HG03378 (cell line): ENCODE data around the gene SLC2A4RG.

Source experiments
- ATAC-seq: cut with Tn5 transposase; IDR thresholded peaks from one replicate; pipeline ENCODE4 v1.9.1; 2021; ENCODE audit warnings: mild to moderate bottlenecking, moderate library complexity; ENCODE audit not compliant: unreplicated experiment

SLC2A4RG gene

GRCh38 chr20:63750807-63751470 lies 11.4 kb downstream of the SLC2A4RG start:
- no peak for ATAC-seq

- ATAC-seq, result no peak
Observed at GRCh38 chr20:63751471-63752271, 12.1 kb downstream of the SLC2A4RG start.

GRCh38 chr20:63752411-63753101 lies 13.0 kb downstream of the SLC2A4RG start:
- no peak for ATAC-seq

GRCh38 chr20:63753381-63753780 lies 13.8 kb downstream of the SLC2A4RG start:
- no peak for ATAC-seq

GRCh38 chr20:63754008-63754407 lies 14.4 kb downstream of the SLC2A4RG start:
- no peak for ATAC-seq

- no peak for ATAC-seq
Observed at GRCh38 chr20:63755933-63756647, 16.5 kb downstream of the SLC2A4RG start.

- ATAC-seq, result no peak
Observed at GRCh38 chr20:63756648-63756991, 17.0 kb downstream of the SLC2A4RG start.

- ATAC-seq, result no peak
Observed at GRCh38 chr20:63758152-63758551, 18.6 kb downstream of the SLC2A4RG start.

GRCh38 chr20:63759377-63759901 lies 19.9 kb downstream of the SLC2A4RG start:
- no peak for ATAC-seq

- no peak for ATAC-seq
Observed at GRCh38 chr20:63765082-63765873, 25.7 kb downstream of the SLC2A4RG start.

GRCh38 chr20:63765902-63766301 lies 26.3 kb downstream of the SLC2A4RG start:
- ATAC-seq, result no peak

GRCh38 chr20:63766695-63767426 lies 27.3 kb downstream of the SLC2A4RG start:
- no peak for ATAC-seq

GRCh38 chr20:63767456-63767855 lies 27.9 kb downstream of the SLC2A4RG start:
- no peak for ATAC-seq

- ATAC-seq, result no peak
Observed at GRCh38 chr20:63767886-63768285, 28.3 kb downstream of the SLC2A4RG start.

GRCh38 chr20:63768591-63769515 lies 29.3 kb downstream of the SLC2A4RG start:
- no peak for ATAC-seq

- no peak for ATAC-seq
Observed at GRCh38 chr20:63769891-63770474, 30.4 kb downstream of the SLC2A4RG start.

- no peak for ATAC-seq
Observed at GRCh38 chr20:63771046-63771707, 31.6 kb downstream of the SLC2A4RG start.
